Aorta (tissue), 5 donors: ENCODE measurements around the gene PLPPR4. TPM values are rescaled to one million over a fixed set of nuclear protein-coding genes. Genes with fewer than 3 reads are reported as not detected.

Experiments
- ATAC-seq: fragments of 200-7000 bp; cut with Tn5 transposase; one replicate; pipeline ENCODE4 v1.9.1; 2022; ENCODE audit warnings: moderate library complexity; ENCODE audit not compliant: low FRiP score
- DNase-seq, 2 donors: peaks; one replicate each; pipeline ENCODE4 v3.0.0-alpha.2; 2020
- H3K27ac ChIP-seq, 2 donors: one replicate each; pipeline ENCODE4 v1.5.1; 2013; ENCODE audit warnings: low read length in 2 of 2, mild to moderate bottlenecking in 2 of 2, moderate library complexity in 2 of 2, control low read depth in 1 of 2, inconsistent platforms in 1 of 2, low read depth in 1 of 2
- H3K27me3 ChIP-seq, 2 donors: one replicate each; pipeline ENCODE4 v1.6.1; 2013; ENCODE audit warnings: control low read depth in 1 of 2, low read length in 1 of 2, mild to moderate bottlenecking in 1 of 2, moderate library complexity in 1 of 2; ENCODE audit not compliant: insufficient read depth in 2 of 2, control insufficient read depth in 1 of 2
- H3K36me3 ChIP-seq, 2 donors: one replicate each; pipeline ENCODE4 v1.6.1; 2013; ENCODE audit warnings: control low read depth in 1 of 2, low read length in 1 of 2, mild to moderate bottlenecking in 1 of 2; ENCODE audit not compliant: insufficient read depth in 2 of 2, control insufficient read depth in 1 of 2
- H3K4me1 ChIP-seq, 2 donors: one replicate each; pipeline ENCODE4 v1.6.1; 2013; ENCODE audit warnings: low read length in 2 of 2, control low read depth in 1 of 2, mild to moderate bottlenecking in 1 of 2, moderate library complexity in 1 of 2; ENCODE audit not compliant: insufficient read depth in 2 of 2, control insufficient read depth in 1 of 2
- H3K4me3 ChIP-seq, 2 donors: one replicate each; pipeline ENCODE4 v1.5.1; 2013; ENCODE audit warnings: low read length in 2 of 2, control low read depth in 1 of 2, mild to moderate bottlenecking in 1 of 2
- H3K9me3 ChIP-seq: one replicate; pipeline ENCODE4 v1.6.1; 2013; ENCODE audit warnings: mild to moderate bottlenecking, low read length; ENCODE audit not compliant: control insufficient read depth
- WGBS, 2 donors: extraction: QIAGEN DNeasy Blood & Tissue Kit; methylation state at CpG; one replicate each; pipeline ENCODE4 v1.1.7; 2013; 5-methylcytosine and 5-hydroxymethylcytosine counted together
- intact Hi-C, 2 donors: fragments of 100-400 bp; cut with DNase I; formaldehyde crosslinking; loops; one replicate each; pipeline versions ENCODE4 v1.14.2 to v1.15.0; 2022
- polyA plus RNA-seq, 2 donors: library from polyadenylated mRNA; stranded (reverse); fragments of 200-250 nt; gene quantifications; one replicate each; pipeline ENCODE4 v1.2.3, GENCODE V29; 2013
- total RNA-seq, 2 donors: library from RNA; stranded (reverse); fragmentation: NEBNext Ultra II Directional; extraction: Animal tissue kit (Norgen Biotek cat#: 25700); gene quantifications; one replicate each; pipeline ENCODE4 v1.2.1, GENCODE V29; 2021
- donor health status: healthy with polysubstance abuse.
- donor health status: Bipolar disorder and iron deficiency.
- donor health status: DM: no; HTN: no; CAD: no.
- donor health status: DM: no; HTN: no; CAD: no.
- donor health status: DM: yes; HTN: yes; CAD: no.

The PLPPR4 gene
- total and polyA plus RNA-seq, 4 donors: 0.36 to 7.2 (median 3.8) TPM; not detected in 1

DNA sequence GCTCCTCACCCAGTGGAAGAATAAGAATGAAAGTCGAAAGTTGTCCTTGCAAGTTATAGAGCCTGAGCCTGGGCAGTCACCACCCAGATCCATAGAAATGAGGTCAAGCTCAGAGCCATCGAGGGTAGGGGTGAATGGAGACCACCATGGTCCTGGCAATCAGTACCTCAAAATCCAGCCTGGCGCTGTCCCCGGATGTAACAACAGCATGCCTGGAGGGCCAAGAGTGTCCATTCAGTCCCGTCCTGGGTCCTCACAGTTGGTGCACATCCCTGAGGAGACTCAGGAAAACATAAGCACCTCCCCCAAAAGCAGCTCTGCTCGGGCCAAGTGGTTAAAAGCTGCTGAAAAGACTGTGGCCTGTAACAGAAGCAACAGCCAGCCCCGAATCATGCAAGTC lies 41.8 kb downstream of the PLPPR4 start:
- Histone ChIP-seq H3K27ac (no peak overlapping the region), H3K4me3 (no peak overlapping the region), H3K36me3 (no peaks in the 10 kb centered on the region), H3K9me3 (no peaks in the 10 kb centered on the region), H3K4me1 (no peaks in the 10 kb centered on the region), H3K27me3 (no peaks in the 10 kb centered on the region)
- intact Hi-C loops: no loop called here
- DNase-seq (no peak), ATAC-seq (no peak)
- WGBS, 2 donors: 79 to 84% methylated on average over 7 of the region's 7 CpGs

DNA sequence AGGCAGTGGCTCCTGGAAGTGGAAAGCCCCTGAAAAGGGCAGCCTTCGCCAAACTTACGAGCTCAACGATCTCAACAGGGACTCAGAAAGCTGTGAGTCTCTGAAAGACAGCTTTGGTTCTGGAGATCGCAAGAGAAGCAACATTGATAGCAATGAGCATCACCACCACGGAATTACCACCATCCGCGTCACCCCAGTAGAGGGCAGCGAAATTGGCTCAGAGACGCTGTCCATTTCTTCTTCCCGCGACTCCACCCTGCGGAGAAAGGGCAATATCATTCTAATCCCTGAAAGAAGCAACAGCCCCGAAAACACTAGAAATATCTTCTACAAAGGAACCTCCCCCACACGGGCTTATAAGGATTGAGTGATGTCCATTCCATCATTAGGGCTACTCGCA lies 42.4 kb downstream of the PLPPR4 start:
- 88% methylated on average over 15 of the region's 15 CpGs for WGBS, 2 donors
- Histone ChIP-seq H3K27ac (no peak overlapping the region), H3K9me3 (no peaks in the 10 kb centered on the region), H3K4me3 (no peak overlapping the region), H3K36me3 (no peaks in the 10 kb centered on the region), H3K4me1 (no peaks in the 10 kb centered on the region), H3K27me3 (no peaks in the 10 kb centered on the region)
- ATAC-seq: no peak
- intact Hi-C loops: no loop called here
- no peak for DNase-seq

- H3K4me1 ChIP-seq: no peaks in the 10 kb centered on the region
- H3K4me3 ChIP-seq: no peak overlapping the region
- H3K36me3 ChIP-seq: no peaks in the 10 kb centered on the region
- no peaks in the 10 kb centered on the region for H3K9me3 ChIP-seq
- no peak for ATAC-seq
- WGBS, 2 donors: 81 to 90% methylated on average over 1 of the region's 1 CpG
- H3K27ac ChIP-seq: no peak overlapping the region
- H3K27me3 ChIP-seq: no peaks in the 10 kb centered on the region
- intact Hi-C loops: no loop called here
- DNase-seq: no peak
Measured at GRCh38 chr1:99315305-99315704, 51.0 kb downstream of the PLPPR4 start.

- intact Hi-C loops: no loop called here
- H3K27me3 ChIP-seq: no peaks in the 10 kb centered on the region
- no peak for DNase-seq
- ATAC-seq: no peak
- peaks cover 1% of the 10 kb centered on the region for H3K9me3 ChIP-seq
- 70 to 73% methylated on average over 3 of the region's 3 CpGs for WGBS, 2 donors
- no peak overlapping the region for H3K27ac ChIP-seq
- H3K4me1 ChIP-seq: no peaks in the 10 kb centered on the region
- no peak overlapping the region for H3K4me3 ChIP-seq
- H3K36me3 ChIP-seq: no peaks in the 10 kb centered on the region
Measured at GRCh38 chr1:99326215-99326949, 62.1 kb downstream of the PLPPR4 start.

GRCh38 chr1:99327357-99327756 lies 63.1 kb downstream of the PLPPR4 start:
- no peak overlapping the region for H3K4me3 ChIP-seq
- no peak for ATAC-seq
- intact Hi-C loops: no loop called here

GRCh38 chr1:99328171-99328570 lies 63.9 kb downstream of the PLPPR4 start:
- no peaks in the 10 kb centered on the region for H3K4me1 ChIP-seq
- intact Hi-C loops: no loop called here
- H3K27me3 ChIP-seq: no peaks in the 10 kb centered on the region
- 64 to 67% methylated on average over 1 of the region's 1 CpG for WGBS, 2 donors
- H3K4me3 ChIP-seq: no peak overlapping the region
- ATAC-seq: no peak
- no peaks in the 10 kb centered on the region for H3K36me3 ChIP-seq
- peaks cover 1% of the 10 kb centered on the region for H3K9me3 ChIP-seq
- no peak overlapping the region for H3K27ac ChIP-seq
- no peak for DNase-seq

More at GRCh38 chr1:99327357-99327756, 63.1 kb downstream of the PLPPR4 start:
- WGBS, 2 donors: 53 to 61% methylated on average over 3 of the region's 3 CpGs
- Histone ChIP-seq H3K27me3 (no peaks in the 10 kb centered on the region), H3K9me3 (peaks cover 1% of the 10 kb centered on the region), H3K4me1 (no peaks in the 10 kb centered on the region), H3K27ac (no peak overlapping the region), H3K36me3 (no peaks in the 10 kb centered on the region)
- no peak for DNase-seq

DNA sequence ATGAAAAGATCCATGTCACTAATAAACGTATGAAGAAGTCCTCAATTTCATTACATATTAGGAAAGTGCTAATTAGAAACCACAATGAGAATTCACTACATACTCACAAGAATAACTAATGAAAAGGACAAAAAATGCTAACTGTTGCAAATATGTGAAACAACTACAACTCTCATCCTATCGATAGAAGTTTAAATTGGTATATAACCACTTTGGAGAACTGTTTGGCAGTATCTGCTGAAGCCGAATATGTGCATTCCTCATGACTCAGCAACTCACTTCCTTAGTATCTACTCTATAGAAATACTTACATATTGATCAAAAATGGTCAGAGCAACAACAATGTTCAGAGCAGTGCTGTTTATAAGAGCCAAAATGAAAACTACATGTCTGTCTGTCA lies 66.8 kb downstream of the PLPPR4 start:
- intact Hi-C loops: no loop called here
- Histone ChIP-seq H3K36me3 (no peaks in the 10 kb centered on the region), H3K4me1 (no peaks in the 10 kb centered on the region), H3K4me3 (no peak overlapping the region), H3K27ac (no peak overlapping the region), H3K9me3 (peaks cover 1% of the 10 kb centered on the region), H3K27me3 (no peaks in the 10 kb centered on the region)
- ATAC-seq: no peak
- DNase-seq: no peak
- WGBS, 2 donors: 54 to 88% methylated on average over 3 of the region's 3 CpGs

DNA sequence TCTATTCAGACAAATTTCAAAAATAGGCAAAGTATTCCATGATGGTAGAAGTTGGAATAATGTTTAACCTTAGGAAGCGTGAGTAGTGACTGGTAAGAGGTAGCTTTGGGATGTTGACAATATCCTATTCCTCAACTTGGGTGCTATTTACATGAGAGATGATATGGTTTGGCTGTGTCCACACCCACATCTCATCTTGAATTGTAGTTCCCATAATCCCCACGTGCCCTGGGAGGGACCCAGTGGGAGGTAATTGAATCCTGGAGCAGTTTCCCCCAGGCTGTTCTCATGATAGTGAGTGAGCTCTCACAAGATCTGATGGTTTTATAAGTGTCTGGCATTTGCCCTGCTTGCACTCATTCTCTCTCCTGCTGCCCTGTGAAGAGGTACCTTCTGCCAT lies 67.3 kb downstream of the PLPPR4 start:
- intact Hi-C loops: no loop called here
- no peaks in the 10 kb centered on the region for H3K36me3 ChIP-seq
- H3K4me3 ChIP-seq: no peak overlapping the region
- no peak overlapping the region for H3K27ac ChIP-seq
- peaks cover 1% of the 10 kb centered on the region for H3K9me3 ChIP-seq
- no peaks in the 10 kb centered on the region for H3K27me3 ChIP-seq
- DNase-seq (no peak), ATAC-seq (no peak)
- H3K4me1 ChIP-seq: no peaks in the 10 kb centered on the region
- 53 to 56% methylated on average over 2 of the region's 2 CpGs for WGBS, 2 donors

DNA sequence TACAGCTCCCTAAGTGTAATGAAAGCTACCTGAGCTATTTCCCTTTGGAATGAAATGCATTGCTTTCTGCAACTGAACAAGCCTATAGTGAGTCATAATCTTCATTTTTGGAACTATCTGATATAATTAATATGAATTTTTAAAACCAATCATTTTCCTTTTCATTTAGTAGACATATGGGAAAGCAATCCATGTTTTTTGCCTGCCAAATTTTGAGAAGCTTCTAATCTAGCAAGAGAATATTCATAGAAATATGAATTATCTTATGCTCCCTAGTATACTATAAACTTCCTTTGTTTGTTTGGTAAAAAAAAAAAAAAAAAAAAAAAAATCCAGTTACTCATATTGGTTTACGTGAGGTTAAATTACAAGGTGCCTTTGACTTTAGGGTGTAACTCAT lies 68.3 kb downstream of the PLPPR4 start:
- no peaks in the 10 kb centered on the region for H3K4me1 ChIP-seq
- ATAC-seq (no peak), DNase-seq (no peak)
- H3K27me3 ChIP-seq: no peaks in the 10 kb centered on the region
- intact Hi-C loops: no loop called here
- WGBS, 2 donors: 87 to 89% methylated on average over 1 of the region's 1 CpG
- H3K27ac ChIP-seq: no peak overlapping the region
- H3K36me3 ChIP-seq: no peaks in the 10 kb centered on the region
- peaks cover 1% of the 10 kb centered on the region for H3K9me3 ChIP-seq
- no peak overlapping the region for H3K4me3 ChIP-seq
